Upper lobe of left lung (tissue), 6 donors: ENCODE results near the gene FAM180B. TPM values are rescaled to one million over a fixed set of nuclear protein-coding genes. Genes with fewer than 3 reads are reported as not detected.

Experiments used
- ATAC-seq, 2 donors: fragments of 200-7000 bp; cut with Tn5 transposase; one replicate each; pipeline ENCODE4 v1.9.1; 2022; ENCODE audit warnings: mild to moderate bottlenecking in 2 of 2, moderate library complexity in 2 of 2; ENCODE audit not compliant: low FRiP score in 2 of 2
- DNase-seq, 2 donors: peaks; one replicate each; pipeline ENCODE4 v3.0.0-alpha.2; 2019 to 2020
- H3K27ac ChIP-seq, 4 donors: fragments of 200-600 bp; sonication (generic); one replicate each; pipeline ENCODE4 v1.5.1; 2016 to 2019
- H3K27me3 ChIP-seq, 4 donors: fragments of 200-600 bp; sonication (generic); one replicate each; pipeline ENCODE4 v1.5.1; 2017 to 2019
- H3K36me3 ChIP-seq, 4 donors: fragments of 200-600 bp; sonication (generic); one replicate each; pipeline ENCODE4 v1.5.1; 2016 to 2019
- H3K4me1 ChIP-seq, 4 donors: fragments of 200-600 bp; sonication (generic); one replicate each; pipeline ENCODE4 v1.5.1; 2018 to 2019
- H3K4me3 ChIP-seq, 4 donors: fragments of 200-600 bp; sonication (generic); one replicate each; pipeline ENCODE4 v1.5.1; 2017 to 2019; ENCODE audit warnings: mild to moderate bottlenecking in 2 of 4, moderate library complexity in 1 of 4
- H3K9me3 ChIP-seq, 4 donors: fragments of 200-600 bp; sonication (generic); one replicate each; pipeline ENCODE4 v1.5.1; 2018 to 2019
- EP300 ChIP-seq, 4 donors: sonication (generic); formaldehyde crosslinking; IDR thresholded peaks; one replicate each; pipeline ENCODE4 v1.5.1; 2017; ENCODE audit warnings: antibody characterized with exemption in 4 of 4, control low read depth in 2 of 4
- POLR2A ChIP-seq, 4 donors: fragments of 450-650 bp; IDR thresholded peaks; one replicate each; pipeline ENCODE4 v1.5.1; 2016 to 2017; ENCODE audit warnings: antibody characterized with exemption in 4 of 4, mild to moderate bottlenecking in 2 of 4
- POLR2AphosphoS5 ChIP-seq, 2 donors: sonication (generic); formaldehyde crosslinking; IDR thresholded peaks; one replicate each; pipeline ENCODE4 v1.5.1; 2017; ENCODE audit warnings: antibody characterized with exemption in 2 of 2
- WGBS, 2 donors: methylation state at CpG; one replicate each; pipeline ENCODE4 v1.1.5; 2017 to 2018; 5-methylcytosine and 5-hydroxymethylcytosine counted together
- total RNA-seq, 6 donors: library from RNA; depleted of rRNA in 4 of 6; stranded (reverse); fragments of >200 nt in 4 of 6; gene quantifications; one replicate each; pipeline versions ENCODE4 v1.1.0 to v1.2.1, GENCODE V29; 2016 to 2021
- TF ChIP-seq, protein P1 (sequence below), 6 experiments: fragments of 450-650 bp in 4 of 6; fragments of 200-600 bp in 2 of 6; sonication (generic) in 2 of 6; IDR thresholded peaks; one replicate each; pipeline ENCODE4 v1.5.1; 2016 to 2019; ENCODE audit warnings: antibody characterized with exemption in 6 of 6
- donor health status: DM: no; HTN: no; CAD: no; lungs with moderate emphysema.
- donor health status: DM: no; HTN: yes; CAD: no; lungs with severe emphysema.

Gene FAM180B
- total RNA-seq, 6 donors from 2014 or later: 0.14 to 0.30 TPM; not detected in 4

- peaks cover 0 to 18% (median 1%) of the 10 kb centered on the region in 4 donors for H3K36me3 ChIP-seq
- H3K27me3 ChIP-seq: no peaks in the 10 kb centered on the region
- H3K27ac ChIP-seq: peak overlapping the region; percentile 70 to 91 (median 86)
- H3K4me3 ChIP-seq: peak overlapping the region; percentile 60 to 98 (median 82)
- H3K4me1 ChIP-seq: peaks cover 11 to 24% (median 16%) of the 10 kb centered on the region in 4 donors
- TF ChIP-seq EP300 (IDR thresholded peaks at IDR 0.05) (no peak), POLR2AphosphoS5 (IDR thresholded peaks at IDR 0.05) (no peak), POLR2A (IDR thresholded peaks at IDR 0.05) (no peak)
- TF ChIP-seq, protein P1, sequence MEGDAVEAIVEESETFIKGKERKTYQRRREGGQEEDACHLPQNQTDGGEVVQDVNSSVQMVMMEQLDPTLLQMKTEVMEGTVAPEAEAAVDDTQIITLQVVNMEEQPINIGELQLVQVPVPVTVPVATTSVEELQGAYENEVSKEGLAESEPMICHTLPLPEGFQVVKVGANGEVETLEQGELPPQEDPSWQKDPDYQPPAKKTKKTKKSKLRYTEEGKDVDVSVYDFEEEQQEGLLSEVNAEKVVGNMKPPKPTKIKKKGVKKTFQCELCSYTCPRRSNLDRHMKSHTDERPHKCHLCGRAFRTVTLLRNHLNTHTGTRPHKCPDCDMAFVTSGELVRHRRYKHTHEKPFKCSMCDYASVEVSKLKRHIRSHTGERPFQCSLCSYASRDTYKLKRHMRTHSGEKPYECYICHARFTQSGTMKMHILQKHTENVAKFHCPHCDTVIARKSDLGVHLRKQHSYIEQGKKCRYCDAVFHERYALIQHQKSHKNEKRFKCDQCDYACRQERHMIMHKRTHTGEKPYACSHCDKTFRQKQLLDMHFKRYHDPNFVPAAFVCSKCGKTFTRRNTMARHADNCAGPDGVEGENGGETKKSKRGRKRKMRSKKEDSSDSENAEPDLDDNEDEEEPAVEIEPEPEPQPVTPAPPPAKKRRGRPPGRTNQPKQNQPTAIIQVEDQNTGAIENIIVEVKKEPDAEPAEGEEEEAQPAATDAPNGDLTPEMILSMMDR (IDR thresholded peaks at IDR 0.05): no peak
- H3K9me3 ChIP-seq: no peaks in the 10 kb centered on the region
- ATAC-seq (peak in 1 of 2 donors; percentile 37), DNase-seq (peak in 1 of 2 donors; percentile 42)
- 29 to 45% methylated on average over 15 to 17 of the region's 17 CpGs for WGBS, 2 donors
These were observed 20.3 kb upstream of the FAM180B start for GRCh38 chr11:47566149-47566698.

DNA sequence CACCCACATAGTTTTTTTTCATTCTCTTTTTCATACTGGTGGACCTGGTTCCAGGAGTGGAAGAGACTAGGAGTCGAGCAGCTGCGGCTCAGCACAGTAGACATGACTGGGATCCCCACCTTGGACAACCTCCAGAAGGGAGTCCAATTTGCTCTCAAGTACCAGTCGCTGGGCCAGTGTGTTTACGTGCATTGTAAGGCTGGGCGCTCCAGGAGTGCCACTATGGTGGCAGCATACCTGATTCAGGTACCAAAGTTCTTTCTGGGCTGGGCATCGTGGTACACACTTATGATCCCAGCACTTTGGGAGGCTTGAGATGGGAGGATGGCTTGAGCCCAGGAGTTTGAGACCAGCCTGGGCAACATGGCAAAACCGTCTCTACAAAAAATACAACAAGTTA lies 16.8 kb upstream of the FAM180B start:
- Histone ChIP-seq H3K4me3 (no peak overlapping the region), H3K36me3 (peaks cover 17 to 51% (median 30%) of the 10 kb centered on the region in 4 donors), H3K4me1 (peaks cover 7 to 21% (median 13%) of the 10 kb centered on the region in 4 donors), H3K27me3 (no peaks in the 10 kb centered on the region), H3K9me3 (no peaks in the 10 kb centered on the region), H3K27ac (peak overlapping the region in 1 of 4 donors; percentile 4)
- ATAC-seq (no peak), DNase-seq (no peak)
- TF ChIP-seq POLR2A (IDR thresholded peaks at IDR 0.05): no peak
- TF ChIP-seq, protein P1 (IDR thresholded peaks at IDR 0.05): no peak
- 95 to 97% methylated on average over 7 of the region's 7 CpGs for WGBS, 2 donors

GRCh38 chr11:47570651-47571356 lies 15.7 kb upstream of the FAM180B start:
- Histone ChIP-seq H3K4me1 (peaks cover 3 to 15% (median 8%) of the 10 kb centered on the region in 4 donors), H3K4me3 (no peak overlapping the region), H3K36me3 (peaks cover 19 to 62% (median 38%) of the 10 kb centered on the region in 4 donors), H3K27ac (no peak overlapping the region), H3K27me3 (no peaks in the 10 kb centered on the region), H3K9me3 (no peaks in the 10 kb centered on the region)
- TF ChIP-seq, protein P1 (IDR thresholded peaks at IDR 0.05): no peak
- TF ChIP-seq POLR2A (IDR thresholded peaks at IDR 0.05) (no peak), EP300 (IDR thresholded peaks at IDR 0.05) (no peak), POLR2AphosphoS5 (IDR thresholded peaks at IDR 0.05) (no peak)
- 85 to 88% methylated on average over 3 of the region's 3 CpGs for WGBS, 2 donors
- DNase-seq: no peak
- peak in 1 of 2 donors; percentile 46 for ATAC-seq

GRCh38 chr11:47571357-47571729 lies 15.1 kb upstream of the FAM180B start:
- Histone ChIP-seq H3K36me3 (peaks cover 19 to 63% (median 38%) of the 10 kb centered on the region in 4 donors), H3K27ac (no peak overlapping the region), H3K4me1 (peaks cover 3 to 9% (median 7%) of the 10 kb centered on the region in 4 donors), H3K4me3 (no peak overlapping the region), H3K27me3 (no peaks in the 10 kb centered on the region), H3K9me3 (no peaks in the 10 kb centered on the region)
- ATAC-seq: no peak
- DNase-seq: peak in 1 of 2 donors; percentile 51
- no peak for TF ChIP-seq POLR2AphosphoS5 (IDR thresholded peaks at IDR 0.05)
- TF ChIP-seq, protein P1 (IDR thresholded peaks at IDR 0.05): no peak
- no peak for TF ChIP-seq EP300 (IDR thresholded peaks at IDR 0.05)
- no peak for TF ChIP-seq POLR2A (IDR thresholded peaks at IDR 0.05)
- 86 to 93% methylated on average over 4 of the region's 4 CpGs for WGBS, 2 donors
